Peyer's patch (tissue), 4 donors: ENCODE data around the gene CGA.

Source experiments
- POLR2A ChIP-seq, 2 donors: fragments of 450-650 bp; IDR thresholded peaks; one replicate each; pipeline ENCODE4 v1.5.1; 2017; ENCODE audit warnings: antibody characterized with exemption in 2 of 2, mild to moderate bottlenecking in 2 of 2, moderate library complexity in 2 of 2
- TF ChIP-seq, protein P1 (sequence below), 6 experiments: fragments of 450-650 bp in 4 of 6; fragments of 200-600 bp in 2 of 6; sonication (generic) in 1 of 6; IDR thresholded peaks; one replicate each; pipeline ENCODE4 v1.5.1; 2017 to 2019; ENCODE audit warnings: antibody characterized with exemption in 6 of 6, mild to moderate bottlenecking in 3 of 6, moderate library complexity in 1 of 6

DNA sequence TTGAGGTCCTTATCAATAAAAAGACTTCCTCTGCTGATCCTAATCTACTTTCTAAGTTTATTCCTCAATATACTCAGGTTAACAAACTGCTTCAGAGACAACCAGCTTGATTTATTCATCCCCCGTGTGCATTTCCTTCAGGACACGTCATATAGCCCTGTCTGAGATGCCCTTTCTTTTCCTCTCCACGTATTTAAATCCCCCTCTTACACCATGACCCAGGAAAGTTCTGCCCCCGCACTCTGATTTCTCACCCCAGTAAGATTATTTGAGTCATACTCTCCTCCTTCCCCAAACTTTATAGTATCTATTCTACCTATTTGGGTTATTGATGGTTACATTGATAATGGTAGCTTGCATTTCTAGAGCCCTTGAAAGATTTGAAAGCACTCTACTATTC lies 9.8 kb upstream of the CGA start:
- TF ChIP-seq, protein P1, sequence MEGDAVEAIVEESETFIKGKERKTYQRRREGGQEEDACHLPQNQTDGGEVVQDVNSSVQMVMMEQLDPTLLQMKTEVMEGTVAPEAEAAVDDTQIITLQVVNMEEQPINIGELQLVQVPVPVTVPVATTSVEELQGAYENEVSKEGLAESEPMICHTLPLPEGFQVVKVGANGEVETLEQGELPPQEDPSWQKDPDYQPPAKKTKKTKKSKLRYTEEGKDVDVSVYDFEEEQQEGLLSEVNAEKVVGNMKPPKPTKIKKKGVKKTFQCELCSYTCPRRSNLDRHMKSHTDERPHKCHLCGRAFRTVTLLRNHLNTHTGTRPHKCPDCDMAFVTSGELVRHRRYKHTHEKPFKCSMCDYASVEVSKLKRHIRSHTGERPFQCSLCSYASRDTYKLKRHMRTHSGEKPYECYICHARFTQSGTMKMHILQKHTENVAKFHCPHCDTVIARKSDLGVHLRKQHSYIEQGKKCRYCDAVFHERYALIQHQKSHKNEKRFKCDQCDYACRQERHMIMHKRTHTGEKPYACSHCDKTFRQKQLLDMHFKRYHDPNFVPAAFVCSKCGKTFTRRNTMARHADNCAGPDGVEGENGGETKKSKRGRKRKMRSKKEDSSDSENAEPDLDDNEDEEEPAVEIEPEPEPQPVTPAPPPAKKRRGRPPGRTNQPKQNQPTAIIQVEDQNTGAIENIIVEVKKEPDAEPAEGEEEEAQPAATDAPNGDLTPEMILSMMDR (IDR thresholded peaks at IDR 0.05): no peak
- TF ChIP-seq POLR2A (IDR thresholded peaks at IDR 0.05): no peak
